Daoy (cell line): ENCODE measurements around the gene SPRR4. TPM values are rescaled to one million over a fixed set of nuclear protein-coding genes. Genes with fewer than 3 reads are reported as not detected.
"Not testable (repeated sequence)": the region's sequence is repeated elsewhere in the genome, so short reads cannot be mapped to it uniquely, and the experiment has no call there.

Source experiments
- DNase-seq: peaks from one replicate; pipeline ENCODE4 v3.0.0-alpha.2; 2015; ENCODE audit warnings: low read depth
- total RNA-seq: library from RNA; depleted of rRNA; stranded (reverse); fragments of >200 nt; shearing (Covaris generic); gene quantifications from 2 replicates; pipeline ENCODE4 v1.2.3, GENCODE V29; 2014; rRNA removed

Gene SPRR4
- total RNA-seq, 1 experiment from 2014 or later, result not detected

- DNase-seq, result not testable (repeated sequence)
Observed at GRCh38 chr1:153021829-153022228, 51.4 kb downstream of the SPRR4 start.

Other genes starting within 250 kb of the SPRR4 start
- not detected in 2 replicates for gene KPRP, start 212.6 kb upstream of the SPRR4 start, total RNA-seq
- not detected in 2 replicates for gene LCE1F, start 195.5 kb upstream of the SPRR4 start, total RNA-seq
- gene LCE1E, start 184.4 kb upstream of the SPRR4 start, total RNA-seq, result not detected in 2 replicates
- gene LCE1D, start 173.9 kb upstream of the SPRR4 start, total RNA-seq, result not detected in 2 replicates
- not detected in 2 replicates for gene LCE1C, start 164.0 kb upstream of the SPRR4 start, total RNA-seq
- gene LCE1B, start 158.7 kb upstream of the SPRR4 start, total RNA-seq, result not detected in 2 replicates
- gene LCE1A, start 143.2 kb upstream of the SPRR4 start, total RNA-seq, result not detected in 2 replicates
- gene LCE6A, start 127.8 kb upstream of the SPRR4 start, total RNA-seq, result not detected in 2 replicates
- not detected in 2 replicates for gene LCE7A, start 110.7 kb upstream of the SPRR4 start, total RNA-seq
- not detected in 2 replicates for gene SMCP, start 92.3 kb upstream of the SPRR4 start, total RNA-seq
- gene IVL, start 62.1 kb upstream of the SPRR4 start, total RNA-seq, result 0.06 TPM in 1 of 2 replicates, not detected in the other
- not detected in 2 replicates for gene SPRR5, start 23.4 kb upstream of the SPRR4 start, total RNA-seq
- not detected in 2 replicates for gene SPRR1A, start 13.4 kb downstream of the SPRR4 start, total RNA-seq
- gene SPRR3, start 31.1 kb downstream of the SPRR4 start, total RNA-seq, result not detected in 2 replicates
- gene SPRR1B, start 60.6 kb downstream of the SPRR4 start, total RNA-seq, result not detected in 2 replicates
- not detected in 2 replicates for gene SPRR2D, start 70.5 kb downstream of the SPRR4 start, total RNA-seq
- gene SPRR2A, start 86.9 kb downstream of the SPRR4 start, total RNA-seq, result not detected in 2 replicates
- gene SPRR2B, start 101.0 kb downstream of the SPRR4 start, total RNA-seq, result not detected in 2 replicates
- not detected in 2 replicates for gene SPRR2E, start 123.9 kb downstream of the SPRR4 start, total RNA-seq
- gene SPRR2F, start 142.9 kb downstream of the SPRR4 start, total RNA-seq, result not detected in 2 replicates
- not detected in 2 replicates for gene SPRR2G, start 180.2 kb downstream of the SPRR4 start, total RNA-seq
- not detected in 2 replicates for gene LELP1, start 232.8 kb downstream of the SPRR4 start, total RNA-seq
- gene PRR9, start 246.9 kb downstream of the SPRR4 start, total RNA-seq, result 0.11 TPM in 1 of 2 replicates, not detected in the other